ENCODE results near the gene LSAMP. TPM values are rescaled to one million over a fixed set of nuclear protein-coding genes. Genes with fewer than 3 reads are reported as not detected.
A peak's percentile ranks its signal among the peaks of the same experiment; 100 is the strongest.
"Not testable (repeated sequence)": the region's sequence is repeated elsewhere in the genome, so short reads cannot be mapped to it uniquely, and the experiment has no call there.

LSAMP gene
- total RNA-seq, 1 experiment from 2014 or later = 16.1 TPM

DNA sequence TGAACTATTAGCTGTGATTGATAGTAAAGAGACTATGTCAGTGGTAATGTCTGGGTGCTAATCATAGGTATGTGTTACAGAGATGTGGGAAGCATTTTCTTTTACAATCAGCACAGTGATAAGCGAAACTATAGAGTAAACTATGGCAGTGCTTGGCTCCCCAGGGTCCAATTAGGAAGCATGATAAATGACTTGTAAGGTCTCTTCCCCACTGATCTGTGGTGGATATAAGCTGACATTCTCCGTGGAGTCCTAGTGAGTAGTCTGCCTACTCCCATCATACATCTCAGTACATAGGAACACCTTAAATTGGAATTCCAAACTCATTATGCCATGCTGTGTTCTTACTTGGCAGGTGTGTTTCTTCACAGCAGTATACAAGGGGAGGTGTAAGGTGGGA is 617.8 kb downstream of the LSAMP start:
- in situ Hi-C loops (cut with HindIII; ENCODE audit: low pct_unique_long_range_greater_than_20kb, low sequenced_read_pairs) = no loop called here

DNA sequence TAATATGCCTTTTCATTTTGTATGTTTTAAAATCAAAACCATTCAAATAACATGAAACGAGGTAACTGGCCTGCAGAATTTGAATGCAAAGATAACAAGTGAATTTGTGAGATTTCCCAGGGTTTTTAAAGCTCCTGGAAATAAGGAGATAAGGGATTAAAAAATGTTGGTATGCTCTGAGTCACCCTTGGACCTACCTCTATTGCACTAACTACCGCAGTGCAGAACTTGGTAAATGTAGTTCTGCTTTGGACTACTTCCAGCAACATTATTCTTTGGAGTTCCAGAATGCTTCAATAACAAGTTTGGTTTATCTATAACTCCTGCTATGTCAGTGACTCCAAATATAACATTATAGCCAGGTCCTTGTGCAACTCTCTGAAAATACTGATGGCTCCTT is 620.2 kb downstream of the LSAMP start:
- in situ Hi-C loops (cut with HindIII; ENCODE audit: low pct_unique_long_range_greater_than_20kb, low sequenced_read_pairs) = no loop called here
- DNase-seq (ENCODE audit: low read depth, low spot score) = no peak

More for the DNA sequence above, 617.8 kb downstream of the LSAMP start:
- DNase-seq (ENCODE audit: low read depth, low spot score) = no peak

DNA sequence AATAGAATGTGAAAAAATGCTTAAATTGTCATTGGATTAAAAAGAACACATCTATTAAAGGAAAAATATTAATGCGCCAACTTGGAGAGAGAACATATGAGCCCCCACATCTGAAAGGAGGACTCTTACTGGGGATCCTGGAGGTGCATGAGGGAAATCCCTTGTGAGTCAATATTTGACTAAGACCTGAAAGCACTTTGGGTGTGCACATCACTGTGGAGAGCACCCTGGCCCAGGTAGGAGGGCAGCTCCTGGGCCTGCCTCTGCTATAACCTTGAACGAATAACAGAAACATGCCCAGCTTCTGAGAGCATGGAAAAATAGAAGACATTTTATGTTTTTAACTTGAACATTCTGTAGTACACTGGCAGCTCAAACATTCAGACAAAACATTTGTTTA is 622.2 kb downstream of the LSAMP start:
- in situ Hi-C loops (cut with HindIII; ENCODE audit: low pct_unique_long_range_greater_than_20kb, low sequenced_read_pairs) = no loop called here
- no peak for DNase-seq (ENCODE audit: low read depth, low spot score)

DNA sequence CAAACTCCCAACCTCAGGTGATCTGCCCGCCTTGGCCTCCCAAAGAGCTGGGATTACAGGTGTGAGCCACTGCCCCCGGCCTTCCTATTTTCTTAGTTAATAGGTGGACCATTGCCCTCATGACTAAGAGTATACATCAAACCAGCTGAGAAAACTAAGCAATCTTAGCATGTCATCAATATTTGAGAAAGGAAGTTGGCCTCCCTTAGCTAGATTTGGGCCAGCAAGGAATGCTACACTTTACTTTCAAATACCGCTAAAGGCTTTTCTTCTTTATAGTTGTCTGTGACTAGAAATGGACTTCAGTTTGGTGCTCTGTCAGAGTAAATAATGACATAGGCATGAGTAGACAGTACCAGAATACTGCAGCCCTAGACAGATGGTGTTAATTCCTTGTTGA is 622.7 kb downstream of the LSAMP start:
- DNase-seq (ENCODE audit: low read depth, low spot score) = no peak
- in situ Hi-C loops (cut with HindIII; ENCODE audit: low pct_unique_long_range_greater_than_20kb, low sequenced_read_pairs) = no loop called here

DNA sequence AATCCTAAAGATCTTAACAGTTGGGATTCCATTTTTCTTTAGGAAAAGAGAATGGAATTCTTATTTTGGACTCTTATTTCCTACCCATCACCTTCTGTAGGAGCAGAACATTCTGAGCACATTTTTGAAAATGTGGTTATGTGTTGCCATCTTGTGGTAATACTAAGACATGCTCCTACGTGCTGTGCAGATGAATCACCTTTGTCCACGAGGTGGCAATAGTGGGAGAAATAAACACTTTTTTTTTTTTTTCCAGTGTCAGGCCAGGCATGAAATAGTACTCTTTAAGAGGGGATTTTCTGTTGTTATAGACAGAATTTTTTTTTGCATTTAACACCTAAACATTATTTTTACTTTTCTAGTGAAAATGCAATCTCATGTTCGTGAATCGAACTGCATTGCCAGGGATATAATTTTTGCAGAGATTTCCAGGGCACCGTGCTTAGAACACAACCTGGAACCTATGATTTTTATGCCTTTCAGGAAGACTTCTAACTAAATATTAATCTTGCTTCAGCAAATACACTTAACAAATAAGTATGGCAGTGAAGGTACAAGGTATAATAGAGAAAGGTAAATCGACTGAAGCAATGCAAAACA is 625.4 kb downstream of the LSAMP start:
- DNase-seq (ENCODE audit: low read depth, low spot score) = peak; percentile 87
- in situ Hi-C loops (cut with HindIII; ENCODE audit: low pct_unique_long_range_greater_than_20kb, low sequenced_read_pairs) = no loop called here

DNA sequence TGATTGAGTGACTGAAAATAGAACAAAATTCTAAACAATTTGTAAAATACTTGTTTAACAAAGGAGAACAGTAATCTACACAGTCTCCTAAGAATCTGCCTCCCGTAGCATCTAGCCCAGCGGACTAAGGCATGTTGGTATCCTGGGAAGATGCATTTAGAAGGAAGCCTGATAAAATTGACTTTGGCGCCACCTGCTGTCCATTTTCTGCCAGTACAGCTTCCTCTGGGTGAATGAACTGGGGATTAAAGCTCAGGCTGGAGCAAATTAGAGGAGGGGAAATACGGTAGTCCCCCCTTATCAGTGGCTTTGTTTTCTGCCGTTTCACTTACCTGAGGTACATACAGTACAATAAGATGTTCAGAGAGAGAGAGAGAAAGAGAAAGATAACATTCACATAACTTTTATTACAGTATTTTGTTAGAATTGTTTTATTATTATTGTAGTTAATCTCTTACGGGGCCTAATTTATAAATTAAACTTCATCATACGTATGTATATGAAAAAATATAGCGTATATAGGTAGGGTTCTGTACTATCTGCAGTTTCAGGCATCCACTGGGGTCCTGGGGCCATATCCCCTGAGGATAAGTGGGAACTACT is 630.4 kb downstream of the LSAMP start:
- DNase-seq (ENCODE audit: low read depth, low spot score) = peak; percentile 84
- in situ Hi-C loops (cut with HindIII; ENCODE audit: low pct_unique_long_range_greater_than_20kb, low sequenced_read_pairs) = no loop called here

DNA sequence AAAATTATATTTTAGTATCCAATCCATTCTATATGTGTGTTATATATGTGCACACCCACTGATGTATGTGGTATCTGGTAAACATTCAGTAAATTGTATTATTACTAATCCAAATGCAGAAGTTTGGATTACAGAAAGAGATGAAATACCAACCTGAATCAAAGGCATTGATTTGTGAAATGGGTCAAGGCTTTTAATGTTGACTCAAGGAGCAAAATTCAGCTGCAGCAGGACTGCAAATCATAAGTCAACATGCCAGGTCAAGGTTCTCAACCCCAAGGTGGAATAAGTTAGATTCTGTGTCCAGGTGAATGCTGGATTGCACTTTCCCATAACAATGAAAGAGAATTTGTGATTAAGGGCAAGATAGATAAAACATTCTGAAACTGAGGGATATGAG is 631.3 kb downstream of the LSAMP start:
- in situ Hi-C loops (cut with HindIII; ENCODE audit: low pct_unique_long_range_greater_than_20kb, low sequenced_read_pairs) = no loop called here
- no peak for DNase-seq (ENCODE audit: low read depth, low spot score)

DNA sequence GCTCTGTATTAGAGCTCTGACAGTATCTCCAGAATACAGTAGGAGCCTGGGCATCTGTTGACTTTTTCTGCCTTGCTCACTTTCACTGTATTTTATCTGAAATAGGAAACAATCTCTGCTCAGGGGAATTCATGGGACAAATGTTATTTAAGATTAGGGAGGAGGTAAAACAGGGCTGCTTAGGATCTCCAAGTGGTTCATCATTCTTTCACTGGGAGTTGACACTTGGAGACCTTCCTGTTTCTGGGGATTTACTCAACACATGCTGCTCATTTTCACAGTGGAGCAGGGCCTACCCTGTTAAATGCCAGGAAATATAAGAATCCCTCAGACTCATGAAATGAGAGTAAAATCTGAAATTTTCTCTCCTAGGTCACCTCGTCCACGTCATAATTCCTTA is 636.5 kb downstream of the LSAMP start:
- DNase-seq (ENCODE audit: low read depth, low spot score) = no peak
- in situ Hi-C loops (cut with HindIII; ENCODE audit: low pct_unique_long_range_greater_than_20kb, low sequenced_read_pairs) = no loop called here

DNA sequence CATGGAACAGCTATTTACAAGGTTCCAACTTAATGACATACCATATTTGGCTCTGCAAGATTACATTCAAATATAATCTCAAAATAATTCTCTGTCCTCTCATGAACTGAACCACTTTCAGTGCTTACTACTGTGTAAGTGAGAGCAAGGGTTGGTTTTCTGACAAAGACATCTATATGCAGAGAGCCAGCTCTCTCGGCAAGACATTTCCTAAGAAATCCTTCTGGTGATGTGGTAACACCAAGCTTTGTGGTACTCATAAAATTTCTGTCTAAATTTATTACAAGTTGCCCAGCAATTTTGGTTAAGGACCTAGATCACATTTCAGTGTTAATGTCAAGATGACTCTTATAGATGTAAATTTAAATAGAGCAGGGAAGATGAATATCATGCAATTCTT is 637.0 kb downstream of the LSAMP start:
- DNase-seq (ENCODE audit: low read depth, low spot score) = no peak
- in situ Hi-C loops (cut with HindIII; ENCODE audit: low pct_unique_long_range_greater_than_20kb, low sequenced_read_pairs) = no loop called here

DNA sequence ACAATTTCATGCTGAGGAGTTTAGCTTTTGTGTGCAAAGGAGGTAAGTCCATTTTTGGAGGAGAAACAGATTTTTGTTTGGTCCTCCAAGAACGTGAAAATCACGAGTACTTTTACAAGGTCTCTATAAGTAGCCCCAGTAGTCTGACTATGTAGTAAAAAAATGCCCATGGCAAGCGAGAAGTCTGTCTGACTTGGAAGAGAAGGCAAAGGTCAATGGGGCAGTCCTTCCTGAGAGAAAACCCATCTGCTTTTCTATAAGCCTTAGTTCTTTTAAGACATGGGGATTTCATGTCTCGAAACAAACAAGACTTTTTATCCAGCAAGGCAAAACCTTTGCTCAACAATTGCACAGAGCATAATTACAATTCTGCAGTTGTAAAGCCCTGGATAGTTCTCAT is 638.8 kb downstream of the LSAMP start:
- no peak for DNase-seq (ENCODE audit: low read depth, low spot score)
- in situ Hi-C loops (cut with HindIII; ENCODE audit: low pct_unique_long_range_greater_than_20kb, low sequenced_read_pairs) = no loop called here

DNA sequence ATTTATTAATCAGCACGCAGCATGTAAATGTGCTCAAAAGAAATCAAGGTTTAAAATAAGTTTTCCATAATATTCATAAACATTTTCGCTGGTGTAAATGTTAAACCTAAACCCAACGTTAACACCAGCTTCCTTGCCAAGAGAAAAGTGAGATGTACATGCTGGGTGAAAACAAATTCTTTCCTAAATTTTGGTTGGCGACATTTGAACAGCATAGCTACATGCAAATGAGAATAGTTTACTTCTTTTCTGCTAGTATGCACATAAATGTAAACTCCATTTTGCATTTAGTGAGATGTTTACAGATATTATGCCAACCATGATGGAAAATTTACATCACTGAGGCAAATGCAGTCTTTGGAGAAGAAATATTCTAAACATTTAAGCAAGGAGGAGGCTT is 639.8 kb downstream of the LSAMP start:
- in situ Hi-C loops (cut with HindIII; ENCODE audit: low pct_unique_long_range_greater_than_20kb, low sequenced_read_pairs) = no loop called here
- DNase-seq (ENCODE audit: low read depth, low spot score) = no peak

DNA sequence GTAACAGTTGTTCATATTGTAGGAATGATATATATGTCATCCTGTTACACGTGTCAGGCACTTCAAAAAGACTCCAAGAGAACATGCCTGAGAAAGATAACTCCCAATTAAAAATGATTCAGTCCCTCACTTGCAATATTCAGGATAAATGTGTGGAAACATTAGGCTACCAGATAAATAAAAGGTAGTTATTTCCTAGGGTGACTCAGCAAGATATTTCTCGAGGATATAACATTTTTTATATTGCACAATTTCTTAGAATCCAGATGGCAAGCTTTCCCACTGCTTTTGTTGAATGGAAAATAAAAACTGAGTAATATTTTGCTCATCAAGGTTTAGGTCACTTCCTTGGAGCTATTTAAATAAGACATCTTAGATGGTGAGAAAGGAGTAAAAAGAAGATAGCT is 640.6 kb downstream of the LSAMP start:
- in situ Hi-C loops (cut with HindIII; ENCODE audit: low pct_unique_long_range_greater_than_20kb, low sequenced_read_pairs) = no loop called here
- no peak for DNase-seq (ENCODE audit: low read depth, low spot score)

DNA sequence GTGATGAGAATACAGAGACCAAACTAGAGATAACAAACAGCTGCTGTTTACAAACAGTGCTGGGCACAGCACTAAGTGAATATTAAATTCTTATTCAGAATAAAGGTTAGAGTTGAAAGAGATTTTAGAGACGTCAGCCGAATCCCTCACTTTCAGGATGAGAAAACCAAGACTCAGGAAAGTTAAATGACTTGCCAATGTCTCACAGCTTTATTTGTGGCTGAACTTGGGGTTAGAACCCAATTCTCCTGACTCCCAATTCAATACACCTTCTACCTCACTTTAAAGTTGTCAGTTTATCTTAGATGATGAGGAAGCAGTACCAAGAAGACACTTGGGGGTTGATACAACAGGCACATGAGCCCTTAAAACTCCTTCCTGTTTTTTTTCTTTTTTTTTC is 641.1 kb downstream of the LSAMP start:
- DNase-seq (ENCODE audit: low read depth, low spot score) = no peak
- in situ Hi-C loops (cut with HindIII; ENCODE audit: low pct_unique_long_range_greater_than_20kb, low sequenced_read_pairs) = no loop called here

DNA sequence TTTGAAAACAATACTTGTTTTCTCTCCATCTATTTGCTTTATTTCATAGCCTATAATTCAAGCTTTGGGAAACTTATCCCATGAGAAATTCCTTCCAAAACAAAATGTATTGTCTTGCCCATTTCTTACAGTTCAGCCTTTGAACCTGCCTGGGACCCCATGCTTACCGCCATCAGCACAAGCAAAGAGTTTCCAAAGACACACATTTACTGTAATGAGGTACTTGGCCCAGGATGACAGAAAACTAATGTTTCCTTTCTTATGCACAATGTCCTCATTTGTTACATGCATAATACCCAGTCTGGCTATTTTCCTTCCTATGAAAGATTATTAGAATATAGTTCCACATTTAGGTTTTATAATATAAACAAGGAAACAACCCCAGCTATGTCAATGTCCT is 641.6 kb downstream of the LSAMP start:
- in situ Hi-C loops (cut with HindIII; ENCODE audit: low pct_unique_long_range_greater_than_20kb, low sequenced_read_pairs) = no loop called here
- DNase-seq (ENCODE audit: low read depth, low spot score) = no peak

DNA sequence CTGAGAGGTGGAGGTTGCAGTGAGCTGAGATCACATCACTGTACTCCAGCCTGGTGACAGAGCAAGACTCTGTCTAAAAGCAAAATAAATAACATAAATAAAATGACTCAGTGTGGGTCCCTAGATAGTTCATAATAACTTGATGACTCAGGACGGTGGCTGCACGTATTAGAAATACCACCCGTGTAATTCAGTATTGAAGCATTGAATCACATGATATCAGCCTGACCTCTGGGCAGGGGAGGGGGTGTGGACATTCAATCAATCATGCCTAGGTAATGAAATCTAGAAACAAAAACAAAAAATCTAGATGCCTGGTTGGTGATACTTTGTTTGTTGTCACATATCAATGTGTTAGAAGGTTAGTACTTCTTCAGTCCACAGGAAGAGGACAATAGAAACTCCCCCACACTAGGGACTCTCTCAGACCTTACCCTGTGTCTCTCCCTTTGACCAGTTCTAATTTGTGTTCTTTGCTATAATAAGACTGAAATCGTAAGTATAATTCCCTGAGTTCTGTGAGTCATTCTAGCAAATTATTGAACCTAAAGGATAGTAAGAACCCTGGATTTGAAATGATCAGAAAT is 644.7 kb downstream of the LSAMP start:
- in situ Hi-C loops (cut with HindIII; ENCODE audit: low pct_unique_long_range_greater_than_20kb, low sequenced_read_pairs) = no loop called here
- DNase-seq (ENCODE audit: low read depth, low spot score) = no peak

DNA sequence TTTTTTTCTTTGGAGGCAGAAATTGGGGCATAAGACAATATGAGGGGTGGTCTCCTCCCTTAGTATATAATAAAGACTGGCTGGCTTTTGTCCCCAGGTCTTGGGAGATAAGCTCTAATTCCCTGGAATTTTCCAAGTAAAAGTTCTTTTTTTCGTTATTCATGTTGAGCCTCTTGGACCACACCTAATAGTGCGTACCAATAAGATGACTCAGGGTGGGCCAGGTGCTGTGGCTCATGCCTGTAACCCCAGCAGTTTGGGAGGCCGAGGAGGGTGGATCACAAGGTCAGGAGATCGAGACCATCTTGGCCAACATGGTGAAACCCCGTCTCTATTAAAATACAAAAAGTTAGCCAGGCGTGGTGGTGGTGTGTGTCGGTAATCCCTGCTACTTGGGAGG is 645.2 kb downstream of the LSAMP start:
- in situ Hi-C loops (cut with HindIII; ENCODE audit: low pct_unique_long_range_greater_than_20kb, low sequenced_read_pairs); DNase-seq (ENCODE audit: low read depth, low spot score): not testable (repeated sequence)

DNA sequence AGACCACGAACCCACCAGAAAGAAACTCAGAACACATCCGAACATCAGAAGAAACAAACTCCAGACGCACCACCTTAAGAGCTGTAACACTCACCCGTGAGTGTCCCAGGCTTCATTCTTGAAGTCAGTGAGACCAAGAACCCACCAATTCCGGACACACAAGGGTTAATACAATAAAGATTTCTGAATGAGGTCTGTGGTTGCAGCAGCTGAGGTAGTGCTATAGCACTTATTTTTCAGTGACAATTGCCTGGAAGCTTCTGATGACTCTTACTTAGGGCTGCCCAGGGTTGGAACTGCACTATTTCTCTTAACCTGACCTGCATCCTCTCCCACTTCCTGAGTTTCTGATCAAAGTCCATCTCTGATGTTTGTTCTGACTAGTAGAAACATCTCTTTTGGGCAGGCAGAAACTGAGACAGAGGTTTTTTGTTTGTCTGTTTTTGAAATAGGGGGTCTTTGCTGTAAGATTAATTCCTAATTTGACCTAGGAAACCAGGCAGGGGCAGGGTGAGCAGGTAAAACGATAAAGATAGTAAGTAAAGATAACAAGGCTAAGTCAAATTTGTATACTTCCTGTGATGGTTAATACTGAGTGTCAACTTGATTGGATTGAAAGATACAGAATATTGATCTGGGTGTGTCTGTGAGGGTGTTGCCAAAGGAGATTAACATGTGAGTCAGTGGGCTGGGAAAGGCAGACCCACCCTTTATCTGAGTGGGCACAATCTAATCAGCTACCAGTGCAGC is 652.9 kb downstream of the LSAMP start:
- DNase-seq (ENCODE audit: low read depth, low spot score) = no peak
- in situ Hi-C loops (cut with HindIII; ENCODE audit: low pct_unique_long_range_greater_than_20kb, low sequenced_read_pairs) = no loop called here

DNA sequence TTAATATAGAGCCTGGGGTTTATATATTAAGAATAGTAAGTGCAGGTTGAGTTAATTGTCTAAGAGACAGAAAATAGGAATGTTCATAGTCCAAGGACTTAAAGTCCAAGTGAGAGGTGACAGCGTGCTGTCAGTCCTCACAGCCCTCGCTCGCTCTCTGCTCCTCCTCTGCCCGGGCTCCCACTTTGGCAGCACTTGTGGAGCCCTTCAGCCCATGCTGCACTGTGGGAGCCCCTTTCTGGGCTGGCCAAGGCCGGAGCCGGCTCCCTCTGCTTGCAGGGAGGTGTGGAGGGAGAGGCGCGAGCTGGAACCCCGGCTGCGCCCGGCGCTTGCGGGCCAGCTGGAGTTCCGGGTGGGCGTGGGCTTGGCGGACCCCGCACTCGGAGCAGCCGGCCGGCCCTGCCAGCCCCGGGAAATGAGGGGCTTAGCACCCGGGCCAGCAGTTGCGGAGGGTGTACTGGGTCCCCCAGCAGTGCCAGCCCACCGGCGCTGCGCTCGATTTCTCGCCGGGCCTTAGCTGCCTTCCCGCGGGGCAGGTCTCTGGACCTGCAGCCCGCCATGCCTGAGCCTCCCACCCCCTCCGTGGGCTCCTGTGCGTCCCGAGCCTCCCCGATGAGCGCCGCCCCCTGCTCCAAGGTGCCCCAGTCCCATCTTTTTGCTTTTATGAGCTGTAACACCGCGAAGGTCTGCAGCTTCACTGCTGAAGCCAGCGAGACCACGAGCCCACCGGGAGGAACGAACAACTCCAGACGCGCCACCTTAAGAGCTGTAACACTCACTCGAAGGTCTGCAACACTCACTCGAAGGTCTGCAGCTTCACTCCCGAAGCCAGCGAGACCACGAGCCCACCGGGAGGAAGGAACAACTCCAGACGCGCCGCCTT is 653.8 kb downstream of the LSAMP start:
- in situ Hi-C loops (cut with HindIII; ENCODE audit: low pct_unique_long_range_greater_than_20kb, low sequenced_read_pairs); DNase-seq (ENCODE audit: low read depth, low spot score): not testable (repeated sequence)
